HG03139 (cell line): ENCODE data around the gene PAIP1.
"Not testable (repeated sequence)": the region's sequence is repeated elsewhere in the genome, so short reads cannot be mapped to it uniquely, and the experiment has no call there.

Experiments
- ATAC-seq: cut with Tn5 transposase; IDR thresholded peaks from one replicate; pipeline ENCODE4 v1.9.1; 2021; ENCODE audit not compliant: unreplicated experiment

The PAIP1 gene

DNA sequence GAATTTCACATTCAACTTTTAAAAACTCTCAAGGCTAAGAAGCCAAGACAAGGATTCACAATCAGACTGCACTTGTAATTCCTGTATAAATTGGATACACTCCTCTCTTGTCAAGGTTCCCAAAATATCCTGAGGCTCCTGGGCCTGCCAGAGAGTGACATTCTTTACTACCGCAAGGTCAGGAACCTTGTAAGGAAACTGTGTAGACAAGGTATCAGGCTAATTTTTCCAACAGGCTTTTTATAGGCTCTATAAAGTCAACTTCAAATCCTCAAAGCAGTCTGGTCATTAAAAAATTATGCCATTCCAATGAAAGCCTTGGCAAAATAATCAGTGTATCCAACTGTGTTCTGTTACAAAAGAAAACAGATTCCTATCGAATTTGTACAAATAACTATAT lies 15.5 kb upstream of the PAIP1 start:
- no peak for ATAC-seq

DNA sequence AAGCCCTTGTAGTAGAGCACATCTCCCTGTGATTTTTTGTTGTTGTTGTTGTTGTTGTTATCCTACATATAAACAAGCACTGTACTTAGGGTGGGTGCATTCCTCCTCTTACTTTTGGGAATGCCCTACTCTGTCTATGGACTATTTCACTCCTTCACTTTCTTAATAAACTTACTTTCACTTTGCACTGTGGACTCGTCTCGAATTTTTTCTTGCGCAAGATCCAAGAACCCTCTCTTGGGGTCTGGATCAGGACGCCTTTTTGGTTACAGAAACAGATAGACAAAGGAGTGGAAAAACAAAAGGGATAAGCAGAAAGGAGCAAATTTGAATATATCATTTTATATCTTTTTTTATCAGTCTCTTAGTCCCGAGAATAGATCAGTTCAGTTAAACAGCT lies 14.4 kb upstream of the PAIP1 start:
- no peak for ATAC-seq

DNA sequence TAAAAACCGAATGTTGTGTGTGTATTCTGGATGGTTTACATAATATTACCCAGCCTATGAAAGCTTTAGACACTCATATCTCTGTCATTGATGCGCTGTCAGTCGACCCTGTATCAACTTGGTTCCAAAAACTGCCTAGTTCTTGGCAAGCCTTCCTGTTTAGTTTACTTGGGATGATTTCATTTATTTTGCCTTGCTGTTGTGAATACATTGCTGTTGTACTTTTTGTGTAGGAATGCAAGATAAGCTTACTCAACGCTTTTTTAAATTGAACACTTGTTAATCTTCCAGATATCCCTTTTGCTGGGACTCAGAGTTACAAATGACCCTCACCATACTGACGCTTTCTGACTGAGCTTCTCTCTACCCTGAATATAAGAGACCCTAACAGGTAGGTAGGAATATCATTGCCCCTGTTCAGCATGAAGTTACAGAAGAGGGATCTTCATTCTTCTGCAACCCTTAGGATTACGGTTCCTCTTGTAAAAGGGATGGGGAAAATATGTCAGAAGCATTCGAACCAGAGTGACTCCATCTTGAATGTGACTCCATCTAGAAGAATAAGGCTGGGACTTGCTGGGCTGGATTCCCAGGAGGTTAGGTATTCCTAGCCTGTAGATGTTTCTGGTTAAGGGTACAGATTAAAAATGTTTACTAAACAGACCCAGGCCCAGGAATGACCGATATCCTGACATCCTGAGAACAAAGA lies 13.7 kb upstream of the PAIP1 start:
- no peak for ATAC-seq

DNA sequence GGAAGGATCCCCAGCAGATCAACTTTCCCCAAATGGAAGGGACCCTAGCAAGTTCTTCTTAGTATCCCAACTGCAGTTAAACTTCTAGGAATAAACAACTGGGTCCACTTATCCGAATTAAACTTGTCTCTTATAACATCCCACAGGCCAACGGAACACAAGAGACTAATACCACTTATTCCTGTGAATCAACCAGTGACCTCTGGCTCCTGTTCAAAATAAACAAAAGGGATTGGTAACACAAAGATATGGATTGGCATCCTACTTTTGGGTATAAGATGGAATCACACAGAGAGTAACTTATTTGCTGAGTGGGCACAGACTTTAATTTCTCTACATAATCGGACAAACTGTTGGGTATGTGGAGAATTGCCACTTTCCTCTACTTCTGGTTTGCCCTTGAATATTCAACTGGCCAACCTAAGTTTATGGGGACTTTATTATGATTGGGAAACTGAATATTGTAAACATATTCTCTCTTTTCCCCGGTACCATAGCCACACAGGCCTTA lies 12.4 kb upstream of the PAIP1 start:
- no peak for ATAC-seq

DNA sequence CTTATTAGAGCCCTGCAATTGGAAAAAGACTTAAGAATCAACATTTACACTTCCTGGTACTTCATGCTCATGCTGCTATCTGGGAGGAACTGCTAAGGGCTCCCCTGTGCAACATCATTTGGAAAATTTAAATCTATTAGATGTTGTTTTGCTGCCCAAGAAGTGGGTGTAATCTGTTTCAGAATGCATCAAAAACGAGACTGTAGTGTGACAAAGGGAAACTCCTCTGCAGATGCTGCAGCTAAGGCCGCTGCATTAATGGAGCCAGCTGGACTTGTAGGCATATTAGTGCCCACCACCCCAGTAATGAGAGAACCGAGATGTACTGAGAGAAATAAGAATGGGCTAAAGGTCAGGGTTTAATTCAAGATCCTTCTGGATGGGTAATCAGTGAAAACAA lies 11.1 kb upstream of the PAIP1 start:
- ATAC-seq: no peak

DNA sequence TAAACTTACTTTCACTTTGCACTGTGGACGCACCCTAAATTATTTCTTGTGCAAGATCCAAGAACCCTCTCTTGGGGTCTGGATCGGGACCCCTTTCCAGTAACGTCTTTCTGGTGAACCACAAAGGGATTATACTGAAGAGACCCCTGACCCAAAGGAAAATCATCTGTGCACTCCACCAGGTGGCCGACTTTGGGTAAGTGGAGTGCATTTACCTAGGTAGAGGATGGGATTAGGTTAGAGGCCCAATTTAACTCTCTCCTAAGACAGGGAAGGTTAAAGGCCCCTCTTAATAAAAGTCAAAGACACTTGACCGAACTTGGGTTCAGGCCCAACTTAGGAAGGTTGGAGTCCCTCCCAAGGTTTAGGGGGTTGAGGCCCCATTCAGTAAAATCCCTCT lies 8.2 kb upstream of the PAIP1 start:
- ATAC-seq: no peak

DNA sequence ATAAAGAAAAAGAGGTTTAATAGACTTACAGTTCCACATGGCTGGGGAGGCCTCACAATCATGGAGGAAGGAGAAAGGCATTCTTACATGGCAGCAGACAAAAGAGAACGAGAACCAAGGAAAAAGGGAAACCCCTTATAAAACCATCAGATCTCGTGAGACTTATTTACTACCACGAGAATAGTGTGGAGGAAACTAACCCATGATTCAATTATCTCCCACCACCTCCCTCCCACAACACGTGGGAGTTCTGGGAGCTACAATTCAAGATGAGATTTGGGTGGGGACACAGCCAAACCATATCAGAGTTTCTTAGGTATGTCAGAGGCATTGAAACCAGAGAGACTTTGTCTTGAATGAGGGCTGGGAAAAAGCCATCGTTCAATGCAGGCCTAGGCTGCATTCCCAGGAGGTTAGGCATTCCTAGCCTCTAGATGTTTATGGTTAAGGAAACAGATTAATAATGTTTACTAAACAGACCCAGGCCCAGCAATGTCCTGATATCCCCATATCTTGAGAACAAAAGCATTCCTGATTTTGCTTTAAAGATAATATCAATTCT lies 7.5 kb upstream of the PAIP1 start:
- ATAC-seq: no peak

DNA sequence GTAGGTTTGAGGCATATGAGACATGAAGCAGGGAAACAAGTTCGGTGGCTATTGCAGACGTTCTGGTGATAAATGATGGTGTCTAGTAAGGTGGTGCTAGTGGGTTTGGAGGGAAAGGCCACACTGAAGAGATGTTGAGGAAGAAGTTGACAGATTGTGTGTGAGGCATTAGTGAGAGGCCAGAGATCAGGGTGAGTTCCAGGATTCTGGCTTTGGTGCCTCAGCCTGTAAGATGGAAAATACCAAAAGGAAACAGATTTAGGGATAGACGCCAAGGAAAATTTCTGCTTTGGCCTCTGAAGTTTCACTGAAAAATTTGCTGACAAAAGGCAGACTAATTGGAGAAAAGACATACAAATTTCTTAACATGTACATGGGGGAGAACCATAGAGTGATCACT lies 6.4 kb upstream of the PAIP1 start:
- no peak for ATAC-seq

DNA sequence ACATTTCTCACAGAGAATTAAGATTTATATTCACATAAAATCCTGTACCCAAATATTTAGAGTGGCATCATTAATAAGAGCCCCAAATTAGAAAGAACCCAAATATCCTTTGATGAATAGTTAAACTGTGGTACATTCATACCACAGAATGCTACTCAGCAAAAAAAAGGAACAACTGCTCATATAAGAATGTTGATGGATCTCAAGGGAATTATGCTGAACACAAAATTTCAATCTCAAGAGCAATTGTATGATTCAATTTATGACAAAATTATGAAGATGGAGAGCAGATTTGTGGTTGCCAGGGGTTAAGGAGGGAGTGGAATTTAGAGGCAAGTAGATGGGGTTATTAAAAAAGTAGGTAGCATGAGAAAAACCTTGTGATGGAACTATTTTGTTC lies 4.5 kb upstream of the PAIP1 start:
- no peak for ATAC-seq

DNA sequence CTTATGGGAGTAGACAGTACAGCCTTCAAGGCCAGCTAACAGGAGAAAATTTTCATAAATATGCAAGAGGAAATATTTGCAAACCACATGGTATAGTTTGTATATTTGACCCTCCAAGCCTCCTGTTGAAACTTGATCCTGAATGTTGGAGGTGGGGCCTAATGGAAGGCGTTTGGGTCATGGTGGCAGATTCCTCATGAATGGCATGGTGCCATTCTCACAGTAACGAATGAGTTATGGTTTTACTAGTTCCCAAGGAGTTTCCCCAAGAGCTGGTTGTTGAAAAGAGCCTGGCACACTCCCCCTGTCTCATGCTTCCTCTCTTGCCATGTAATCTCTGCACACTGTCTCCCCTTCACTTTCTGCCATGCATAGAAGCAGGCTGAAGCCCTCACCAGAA lies 3.3 kb upstream of the PAIP1 start:
- ATAC-seq: no peak

DNA sequence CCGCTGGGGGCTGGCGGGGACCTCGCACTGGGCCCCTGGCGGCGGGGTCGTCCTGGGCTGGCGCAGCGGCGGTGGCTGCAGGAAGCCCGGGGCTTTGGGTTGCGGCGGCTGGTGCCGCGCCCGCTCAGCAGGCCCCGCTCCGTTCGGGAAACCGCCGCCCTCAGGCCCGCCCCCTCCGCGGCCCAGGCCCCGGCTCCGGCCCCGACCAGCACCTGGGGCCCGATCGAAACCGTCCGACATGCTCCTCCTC lies 345 bp downstream of the PAIP1 start:
- peak; percentile 85 for ATAC-seq

DNA sequence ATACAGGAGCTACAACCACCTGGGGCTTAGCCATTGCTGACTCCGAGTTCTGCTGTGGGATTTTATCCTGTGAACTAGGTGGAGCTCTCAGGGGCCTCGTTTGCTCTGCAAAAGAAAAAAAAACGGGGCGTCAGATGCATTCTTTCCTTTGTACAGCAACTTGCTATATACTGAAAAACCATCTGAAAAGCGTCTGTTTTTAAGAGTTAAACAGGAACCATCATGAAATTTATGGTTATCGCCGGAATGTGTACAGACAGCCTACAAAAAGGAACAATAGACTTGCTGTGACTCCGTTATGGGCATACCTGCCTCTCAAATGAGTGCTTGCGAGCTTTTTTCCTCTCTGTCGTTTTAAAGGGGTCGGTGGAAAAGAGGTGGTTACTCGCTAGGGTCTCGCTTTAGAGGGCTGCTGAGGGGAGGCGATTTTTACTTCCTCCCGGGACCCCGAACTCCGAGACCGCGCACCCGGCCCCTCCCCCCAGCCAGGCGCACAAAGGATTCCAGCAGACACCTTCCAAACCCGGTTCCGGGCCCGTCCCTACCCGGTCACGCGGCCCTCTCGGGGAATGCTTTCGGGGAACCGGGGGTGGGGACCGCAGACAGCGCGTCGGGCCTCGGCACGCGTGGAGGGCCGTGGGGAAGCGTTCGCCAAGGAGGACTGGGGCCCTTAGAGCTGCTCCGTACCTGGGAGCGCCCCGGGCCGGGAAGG lies 826 bp downstream of the PAIP1 start:
- peak; percentile 36 for ATAC-seq

DNA sequence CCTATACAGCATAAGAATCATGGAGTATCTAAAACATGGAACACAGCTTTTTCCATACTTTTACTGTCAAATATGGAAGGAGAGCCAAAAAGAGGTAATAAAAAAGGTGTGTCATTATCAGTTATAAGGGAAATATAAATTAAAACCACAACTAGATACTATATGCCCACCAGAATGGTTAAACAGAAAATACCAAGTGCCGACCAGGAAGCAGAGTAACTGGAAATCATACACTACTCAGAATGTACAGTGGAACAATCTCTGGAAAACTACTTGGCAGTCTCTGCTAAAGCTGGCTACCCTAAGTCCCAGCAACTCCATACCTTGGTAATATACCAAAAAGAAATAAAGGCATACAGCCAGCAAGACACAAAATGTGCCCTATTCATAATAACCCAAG lies 2.4 kb downstream of the PAIP1 start:
- ATAC-seq: no peak

DNA sequence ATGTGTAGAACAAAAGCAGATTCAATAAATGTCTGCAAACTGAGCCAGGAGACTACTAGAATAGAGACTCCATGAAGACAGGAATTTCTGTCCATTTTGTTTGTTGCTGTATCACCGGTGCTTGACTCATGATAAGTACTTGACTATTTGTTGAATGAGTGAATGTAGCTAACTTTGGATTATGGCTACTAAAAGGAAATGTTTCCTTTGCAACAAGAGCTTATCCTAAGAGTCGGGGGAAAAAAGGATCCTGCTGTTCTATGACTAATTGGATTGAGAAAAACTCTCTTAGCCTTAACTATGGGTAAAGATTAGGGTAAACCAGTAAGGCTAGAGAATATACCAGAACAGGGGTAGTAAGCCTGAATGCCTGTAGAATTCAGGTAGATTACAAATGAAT lies 3.5 kb downstream of the PAIP1 start:
- ATAC-seq: no peak

DNA sequence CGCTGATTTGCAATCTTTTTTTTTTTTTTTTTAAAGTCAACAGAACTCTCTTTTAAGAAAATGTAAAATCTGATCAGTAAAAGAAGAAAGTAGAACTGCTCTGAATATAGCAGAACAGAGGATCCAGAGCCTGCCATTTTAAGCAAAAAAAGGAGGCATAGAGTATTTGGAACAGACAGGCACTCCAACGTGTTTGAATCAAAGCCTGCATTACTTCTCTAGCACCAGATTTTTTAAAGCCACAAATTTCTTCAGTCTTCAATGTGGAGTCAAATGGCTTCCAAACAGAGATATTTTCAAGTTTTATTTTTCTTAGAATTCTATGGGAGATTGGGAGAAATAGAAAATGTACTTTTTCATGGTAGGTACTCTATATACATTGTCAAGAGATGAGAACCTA lies 5.1 kb downstream of the PAIP1 start:
- no peak for ATAC-seq

DNA sequence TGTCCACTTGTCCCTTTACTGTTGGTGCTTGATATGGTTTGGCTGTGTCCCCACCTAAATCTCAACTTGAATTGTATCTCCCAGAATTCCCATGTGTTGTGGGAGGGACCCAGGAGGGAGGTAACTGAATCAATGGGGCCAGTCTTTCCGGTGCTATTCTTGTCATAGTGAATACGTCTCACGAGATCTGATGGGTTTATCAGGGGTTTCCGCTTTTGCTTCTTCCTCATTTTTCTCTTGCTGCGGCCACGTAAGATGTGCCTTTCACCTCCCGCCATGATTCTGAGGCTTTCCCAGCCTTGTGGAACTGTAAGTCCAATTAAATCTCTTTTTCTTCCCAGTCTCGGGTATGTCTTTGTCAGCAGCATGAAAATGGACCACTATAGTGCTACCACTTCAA lies 7.6 kb downstream of the PAIP1 start:
- ATAC-seq: not testable (repeated sequence)

DNA sequence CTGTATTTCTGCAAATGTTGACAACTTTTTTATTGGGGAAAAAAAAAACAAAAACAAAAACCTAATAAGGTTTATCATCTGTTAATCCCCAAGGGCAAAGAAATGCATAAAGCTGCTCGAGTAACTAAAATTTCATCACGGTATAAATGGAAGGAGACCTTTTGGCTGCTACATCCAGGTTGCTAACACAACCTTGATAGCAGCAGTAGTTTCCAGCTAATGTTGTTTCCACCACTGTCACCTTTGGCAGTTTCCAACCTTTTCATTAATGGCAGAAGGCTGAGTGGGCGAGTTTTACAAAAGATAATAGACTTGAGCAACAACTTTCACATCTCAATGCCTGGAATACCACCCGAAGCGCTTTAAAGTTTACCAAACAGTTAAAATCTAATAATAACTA lies 8.5 kb downstream of the PAIP1 start:
- no peak for ATAC-seq

DNA sequence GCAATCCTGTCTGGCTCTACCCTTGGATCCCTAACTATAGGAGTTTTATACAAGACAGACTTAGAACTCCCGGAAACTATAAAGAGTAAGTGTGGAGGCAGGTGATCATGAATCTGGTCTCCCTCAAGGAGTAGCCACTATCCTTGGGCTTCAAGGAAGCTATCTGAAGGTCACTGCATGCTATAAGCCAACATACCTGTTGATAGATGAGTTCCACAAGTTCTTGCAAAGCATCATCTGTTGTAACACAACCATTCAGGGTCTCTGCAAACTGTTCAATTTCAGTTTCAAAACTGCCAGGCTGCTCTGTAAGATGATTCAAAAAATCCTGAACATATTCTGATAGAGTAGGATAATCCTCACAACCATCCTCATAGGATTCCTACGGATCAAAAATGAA lies 9.3 kb downstream of the PAIP1 start:
- no peak for ATAC-seq

DNA sequence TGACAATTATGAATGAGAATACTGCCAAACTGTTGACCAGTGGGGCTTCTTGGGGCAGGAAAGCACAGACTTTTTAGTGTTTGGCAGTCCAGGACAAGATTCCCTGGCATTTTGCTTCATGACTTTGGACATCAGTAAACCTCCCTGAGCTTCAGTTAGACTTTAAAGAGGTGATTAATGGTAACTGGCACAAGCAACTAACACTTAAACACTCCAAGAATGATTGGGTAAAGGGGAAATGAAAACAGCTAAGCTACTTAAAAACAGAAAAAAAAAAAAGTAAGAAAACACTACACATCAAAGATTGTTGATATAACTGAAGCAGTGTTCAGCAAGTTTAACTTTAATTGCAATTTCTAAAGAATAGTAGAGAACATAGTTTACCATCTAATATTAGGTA lies 13.4 kb downstream of the PAIP1 start:
- no peak for ATAC-seq

DNA sequence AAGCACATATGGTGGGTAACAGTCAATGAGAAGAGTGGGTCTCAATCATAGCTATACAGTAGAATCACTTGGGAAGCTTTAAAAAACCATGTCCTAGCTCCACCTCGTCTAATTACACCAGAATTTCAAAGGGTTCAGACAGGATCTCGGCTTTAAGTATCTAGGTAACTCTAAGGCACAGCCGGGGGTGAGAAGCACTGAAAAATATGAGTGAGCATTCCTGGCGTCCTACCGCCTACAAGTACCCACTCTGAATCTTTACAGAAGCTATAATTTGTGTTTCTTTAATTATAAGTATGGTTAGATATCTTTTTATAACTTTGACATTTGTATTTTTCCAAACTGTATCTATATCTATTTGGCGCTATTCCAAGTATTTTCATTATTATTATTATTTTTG lies 16.1 kb downstream of the PAIP1 start:
- ATAC-seq: no peak

DNA sequence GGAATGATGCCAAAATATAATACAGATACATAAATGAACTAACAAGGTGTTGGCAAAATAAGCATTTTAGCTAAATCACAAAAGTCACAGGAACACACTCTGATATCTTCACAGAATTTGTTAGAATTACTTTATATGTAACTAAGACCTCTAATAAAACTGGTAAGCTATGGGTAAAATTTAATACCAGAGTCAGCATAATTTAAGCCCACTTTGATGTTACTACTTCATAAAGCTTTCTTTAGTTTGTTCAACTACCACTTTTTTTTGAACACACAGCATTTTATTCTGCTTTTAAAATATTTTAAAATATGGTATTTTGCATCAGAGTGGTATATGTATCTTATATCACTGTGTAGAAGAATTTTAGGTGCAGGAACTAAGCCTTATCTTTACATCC lies 19.9 kb downstream of the PAIP1 start:
- ATAC-seq: no peak

DNA sequence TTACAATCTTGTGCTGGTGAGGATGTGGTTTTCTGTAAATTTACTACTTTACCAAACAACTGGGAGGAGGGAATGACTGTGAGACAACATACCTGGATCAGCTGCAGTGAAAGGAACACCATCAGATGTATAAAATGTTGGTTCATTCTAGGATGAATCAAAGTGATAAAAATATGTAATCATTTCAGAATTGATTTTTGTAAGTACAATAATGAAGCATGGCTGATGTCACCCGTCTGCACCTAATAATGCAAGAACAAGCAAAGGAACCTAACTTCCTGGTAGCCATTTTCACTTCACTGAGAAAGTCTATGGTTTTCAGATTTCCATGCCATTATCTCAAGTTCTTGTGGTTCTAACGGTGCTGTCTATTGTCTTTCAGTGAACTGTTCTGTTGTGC lies 23.2 kb downstream of the PAIP1 start:
- ATAC-seq: no peak

DNA sequence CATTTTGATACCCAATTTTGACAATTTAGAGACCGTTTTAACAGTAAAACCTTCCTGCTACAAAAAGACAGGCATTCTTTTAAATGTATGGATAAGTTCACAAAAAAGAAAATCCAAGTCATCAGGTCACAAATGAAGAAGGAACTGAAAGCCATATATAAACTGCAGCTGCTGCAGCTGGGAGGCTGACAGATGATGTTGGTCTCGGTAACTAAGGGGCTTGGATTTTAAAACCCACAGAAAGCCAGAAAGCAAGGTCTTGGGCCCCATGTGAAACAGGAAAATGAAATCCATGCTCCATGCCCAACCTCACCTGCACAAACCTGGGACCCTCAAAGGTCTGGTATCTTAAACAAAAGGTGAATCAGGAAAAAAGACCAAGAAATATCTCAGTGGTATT lies 26.2 kb downstream of the PAIP1 start:
- ATAC-seq: no peak
